HEK293 (cell line): ENCODE results near the gene ITPA.

ENCODE experiments used
- CTCF ChIA-PET: fragments of 350-600 bp; formaldehyde crosslinking; extraction: SDS; loops from one replicate; lab custom pipeline; 2021; ENCODE audit warnings: antibody characterized with exemption; lab: Yijun Ruan, JAX
- POLR2A ChIA-PET: fragments of 300-600 bp; formaldehyde crosslinking; extraction: SDS; loops from one replicate; lab custom pipeline; 2020; ENCODE audit warnings: antibody characterized with exemption, inconsistent platforms; lab: Yijun Ruan, JAX
- H3K27ac ChIP-seq: fragments of 200-500 bp; sonication (Bioruptor generic); 2 replicates; pipeline ENCODE4 v1.5.1; 2014; ENCODE audit warnings: low read depth, low read length, control low read depth, inconsistent platforms; ENCODE audit errors: extremely low read depth
- H3K36me3 ChIP-seq, 2 experiments: fragments of 200-500 bp in 1 of 2; sonication (Bioruptor generic) in 1 of 2; 1 replicate in 1 of 2; 2 replicates in 1 of 2; pipeline ENCODE4 v1.5.1; 2014 to 2017; ENCODE audit warnings: inconsistent platforms in 2 of 2, low read length in 2 of 2; ENCODE audit not compliant: control insufficient read depth in 2 of 2, insufficient read depth in 1 of 2
- H3K4me1 ChIP-seq: fragments of 200-500 bp; sonication (Bioruptor generic); 2 replicates; pipeline ENCODE4 v1.5.1; 2014; ENCODE audit warnings: mild to moderate bottlenecking, low read length, inconsistent platforms; ENCODE audit not compliant: control insufficient read depth, insufficient read depth
- H3K4me3 ChIP-seq: 2 replicates; pipeline ENCODE4 v1.5.1; 2011; ENCODE audit warnings: low read depth, mild to moderate bottlenecking, control low read depth, low read length, moderate library complexity
- H3K9me3 ChIP-seq: fragments of 200-500 bp; sonication (Bioruptor generic); 2 replicates; pipeline ENCODE4 v1.5.1; 2014; ENCODE audit warnings: low read depth, low read length, inconsistent platforms; ENCODE audit not compliant: control insufficient read depth, insufficient read depth
- HOXA7 ChIP-seq: sonication (generic); formaldehyde crosslinking; IDR thresholded peaks from 2 replicates; pipeline ENCODE4 v1.8.1; 2022; ENCODE audit warnings: missing genetic modification reagents, borderline replicate concordance
- KLF10 ChIP-seq: fragments of 450-650 bp; IDR thresholded peaks from 2 replicates; pipeline ENCODE4 v1.5.1; 2018; ENCODE audit warnings: missing biosample characterization, mild to moderate bottlenecking, missing genetic modification characterization
- PRDM4 ChIP-seq: fragments of 450-650 bp; formaldehyde crosslinking; IDR thresholded peaks from 2 replicates; pipeline ENCODE4 v1.5.1; 2017; ENCODE audit warnings: missing biosample characterization, missing genetic modification characterization
- RBAK ChIP-seq: fragments of 450-650 bp; formaldehyde crosslinking; IDR thresholded peaks from 2 replicates; pipeline ENCODE4 v1.5.1; 2016; ENCODE audit warnings: missing biosample characterization, missing genetic modification characterization
- REPIN1 ChIP-seq: fragments of 450-650 bp; formaldehyde crosslinking; IDR thresholded peaks from 2 replicates; pipeline ENCODE4 v1.5.1; 2017; ENCODE audit warnings: missing biosample characterization, missing genetic modification characterization, low read depth
- TRIM28 ChIP-seq: IDR thresholded peaks from 2 replicates; pipeline ENCODE4 v1.6.1; 2011; ENCODE audit warnings: low read length, control low read depth, borderline replicate concordance
- YY2 ChIP-seq: fragments of 450-650 bp; formaldehyde crosslinking; IDR thresholded peaks from 2 replicates; pipeline ENCODE4 v1.5.1; 2016; ENCODE audit warnings: missing biosample characterization, missing genetic modification characterization
- ZBTB11 ChIP-seq: fragments of 450-650 bp; formaldehyde crosslinking; conservative IDR thresholded peaks from 2 replicates; pipeline ENCODE4 v1.5.1; 2016; ENCODE audit warnings: low read depth, missing biosample characterization, missing genetic modification characterization
- ZEB2 ChIP-seq: fragments of 450-650 bp; formaldehyde crosslinking; IDR thresholded peaks from 2 replicates; pipeline ENCODE4 v1.5.1; 2016; ENCODE audit warnings: missing biosample characterization, missing genetic modification characterization
- ZIC2 ChIP-seq: fragments of 450-650 bp; formaldehyde crosslinking; IDR thresholded peaks from 2 replicates; pipeline ENCODE4 v1.5.1; 2016; ENCODE audit warnings: missing biosample characterization, missing genetic modification characterization
- ZNF112 ChIP-seq: fragments of 450-650 bp; formaldehyde crosslinking; IDR thresholded peaks from 2 replicates; pipeline ENCODE4 v1.5.0; 2017; ENCODE audit warnings: missing biosample characterization, missing genetic modification characterization
- ZNF16 ChIP-seq: fragments of 450-650 bp; formaldehyde crosslinking; IDR thresholded peaks from 2 replicates; pipeline ENCODE4 v1.5.1; 2016; ENCODE audit warnings: low read depth, missing biosample characterization, missing genetic modification characterization
- ZNF169 ChIP-seq: fragments of 450-650 bp; formaldehyde crosslinking; IDR thresholded peaks from 2 replicates; pipeline ENCODE4 v1.5.1; 2016; ENCODE audit warnings: missing biosample characterization, missing genetic modification characterization
- ZNF24 ChIP-seq: fragments of 450-650 bp; formaldehyde crosslinking; IDR thresholded peaks from 2 replicates; pipeline ENCODE4 v1.5.1; 2016; ENCODE audit warnings: missing biosample characterization, missing genetic modification characterization
- ZNF266 ChIP-seq: fragments of 450-650 bp; formaldehyde crosslinking; IDR thresholded peaks from 2 replicates; pipeline ENCODE4 v1.5.1; 2016; ENCODE audit warnings: missing biosample characterization, missing genetic modification characterization, low read depth
- ZNF274 ChIP-seq, 2 experiments: fragments of 200-500 bp in 1 of 2; fragments of 450-650 bp in 1 of 2; sonication (Bioruptor generic) in 1 of 2; formaldehyde crosslinking in 1 of 2; IDR thresholded peaks; 2 replicates each; pipeline versions ENCODE4 v1.5.1 to v1.6.1; 2014 to 2016; ENCODE audit warnings: borderline replicate concordance in 1 of 2, inconsistent platforms in 1 of 2, low read length in 1 of 2, missing biosample characterization in 1 of 2, missing genetic modification characterization in 1 of 2
- ZNF311 ChIP-seq: fragments of 450-650 bp; formaldehyde crosslinking; IDR thresholded peaks from 2 replicates; pipeline ENCODE4 v1.5.1; 2017; ENCODE audit warnings: missing biosample characterization, missing genetic modification characterization, borderline replicate concordance
- ZNF324 ChIP-seq: fragments of 450-650 bp; formaldehyde crosslinking; IDR thresholded peaks from 2 replicates; pipeline ENCODE4 v1.5.1; 2016; ENCODE audit warnings: missing biosample characterization, missing genetic modification characterization
- ZNF350 ChIP-seq: fragments of 450-650 bp; formaldehyde crosslinking; IDR thresholded peaks from 2 replicates; pipeline ENCODE4 v1.5.0; 2017; ENCODE audit warnings: missing biosample characterization, mild to moderate bottlenecking, missing genetic modification characterization
- ZNF513 ChIP-seq: fragments of 450-650 bp; IDR thresholded peaks from 2 replicates; pipeline ENCODE4 v1.5.1; 2018; ENCODE audit warnings: missing biosample characterization, missing genetic modification characterization
- ZNF530 ChIP-seq: fragments of 450-650 bp; formaldehyde crosslinking; IDR thresholded peaks from 2 replicates; pipeline ENCODE4 v1.5.1; 2016; ENCODE audit warnings: low read depth, missing biosample characterization, missing genetic modification characterization
- ZNF549 ChIP-seq: fragments of 450-650 bp; IDR thresholded peaks from 2 replicates; pipeline ENCODE4 v1.5.1; 2018; ENCODE audit warnings: missing biosample characterization, missing genetic modification characterization, mild to moderate bottlenecking, inconsistent platforms, moderate library complexity
- ZNF600 ChIP-seq: fragments of 450-650 bp; formaldehyde crosslinking; IDR thresholded peaks from 2 replicates; pipeline ENCODE4 v1.5.1; 2016; ENCODE audit warnings: missing biosample characterization, missing genetic modification characterization
- ZNF76 ChIP-seq: fragments of 450-650 bp; formaldehyde crosslinking; IDR thresholded peaks from 2 replicates; pipeline ENCODE4; 2016; ENCODE audit warnings: low read depth, missing biosample characterization, missing genetic modification characterization, borderline replicate concordance

Gene ITPA

GRCh38 chr20:3209257-3209945 lies at the start of gene ITPA (continued):
- TF ChIP-seq ZNF350 (tag by site-specific recombination) (no peak), ZNF600 (tag by site-specific recombination) (peak; percentile 27; the same call in 1 of the 2 replicates), ZEB2 (tag by site-specific recombination) (peak; percentile 67; the same call in 1 of the 2 replicates), ZNF549 (no peak), HOXA7 (CRISPR knock-in tag) (no peak), KLF10 (tag by site-specific recombination) (0 out of 2 replicates have a peak, but pooled peaks have one; percentile 40), ZIC2 (tag by site-specific recombination) (no peak), YY2 (tag by site-specific recombination) (peak; percentile 68; the same call in 1 of the 2 replicates), ZNF274 (IDR thresholded peaks at IDR 0.05; ENCODE audit: low read length) (no peak), ZNF274 (tag by site-specific recombination; IDR thresholded peaks at IDR 0.05; ENCODE audit: borderline replicate concordance) (no peak), ZBTB11 (tag by site-specific recombination) (peak; percentile 97), ZNF311 (tag by site-specific recombination) (no peak), PRDM4 (tag by site-specific recombination) (no peak), TRIM28 (no peak), REPIN1 (tag by site-specific recombination) (no peak), ZNF112 (tag by site-specific recombination) (no peak), ZNF16 (tag by site-specific recombination) (no peak)
- TF ChIP-seq, all 188 proteins: peak for 36

- H3K9me3 ChIP-seq = no peaks in the 10 kb centered on the region
- POLR2A ChIA-PET = interaction anchor here (0.6 to 2.5 kb wide), 11 partner anchors 8 to 247 kb away, joined by 3 to 14 read pairs (median 6); partner anchors contain the start of genes DNAAF9, ITPA and LZTS3
- peaks cover 11% of the 10 kb centered on the region for H3K4me1 ChIP-seq
- no peak overlapping the region for H3K27ac ChIP-seq
- CTCF ChIA-PET = interaction anchor here (0.6 kb wide), 1 partner anchor 671 kb away, joined by 3 read pairs; no protein-coding TSS in a partner anchor
- H3K36me3 ChIP-seq = peaks cover 15 to 19% of the 10 kb centered on the region in 2 experiments; a peak in 2 of 3 replicates
- no peak overlapping the region; the same call in 1 of the 2 replicates for H3K4me3 ChIP-seq
- no peak for TF ChIP-seq ZNF76 (tag by site-specific recombination)
- TF ChIP-seq RBAK = no peak
- TF ChIP-seq ZNF324 (tag by site-specific recombination) = no peak
- TF ChIP-seq ZNF530 (tag by site-specific recombination) = no peak
- no peak for TF ChIP-seq ZNF169
- TF ChIP-seq ZNF266 (tag by site-specific recombination) = no peak
- TF ChIP-seq ZNF513 (tag by site-specific recombination) = no peak
- no peak for TF ChIP-seq ZNF24
These were observed 48.9 kb upstream of the ITPA start for GRCh38 chr20:3160418-3160817.
